Hair follicle dermal papilla cell (primary cell): ENCODE results near the gene MYCBPAP. TPM values are rescaled to one million over a fixed set of nuclear protein-coding genes. Genes with fewer than 3 reads are reported as not detected.

Source experiments
- total RNA-seq: library from RNA; depleted of rRNA; stranded (reverse); fragments of >200 nt; gene quantifications from 2 replicates; pipeline ENCODE4 v1.2.3, GENCODE V29; 2012

MYCBPAP gene
- 0.97 and 1.1 TPM in 2 replicates for total RNA-seq

GRCh38 chr17:50507871-50508572 is at the start of gene MYCBPAP:
Gene MYCBPAP (plus strand): TSS chr17:50508439. CDS start chr17:50508675, 236 bp downstream.

GRCh38 chr17:50468304-50469207 is 39.7 kb upstream of the MYCBPAP start, which contains the start of gene CHAD:
Gene CHAD (minus strand): TSS chr17:50468880. CDS start chr17:50468813, 67 bp downstream.

GRCh38 chr17:50478391-50479381 is 29.6 kb upstream of the MYCBPAP start, which contains the start of gene RSAD1:
Gene RSAD1 (plus strand): TSS chr17:50478860. CDS start chr17:50478885, 25 bp downstream.

GRCh38 chr17:50532452-50533024 is 24.3 kb downstream of the MYCBPAP start, which contains the start of gene EPN3:
Gene EPN3 (plus strand): TSS chr17:50532735. CDS start chr17:50536557, 3,822 bp downstream.

GRCh38 chr17:50547035-50547735 is 38.9 kb downstream of the MYCBPAP start, which contains the start of gene SPATA20:
Gene SPATA20 (plus strand): TSS chr17:50547174. CDS start chr17:50547209, 35 bp downstream.

GRCh38 chr17:50560185-50560824 is 52.1 kb downstream of the MYCBPAP start, which contains the start of gene CACNA1G:
Gene CACNA1G (plus strand): TSS chr17:50560715. CDS start chr17:50561460, 745 bp downstream.

Other genes starting within 250 kb of the MYCBPAP start
- not detected in 2 replicates for gene TMEM92, start 234.0 kb upstream of the MYCBPAP start, total RNA-seq
- gene XYLT2, start 162.3 kb upstream of the MYCBPAP start, total RNA-seq = 53.1 and 59.3 TPM in 2 replicates
- gene MRPL27, start 135.3 kb upstream of the MYCBPAP start, total RNA-seq = 46.6 and 58.8 TPM in 2 replicates
- gene EME1, start 135.2 kb upstream of the MYCBPAP start, total RNA-seq = 0.32 and 0.85 TPM in 2 replicates
- 154 and 158 TPM in 2 replicates for gene LRRC59, start 110.9 kb upstream of the MYCBPAP start, total RNA-seq
- gene ACSF2, start 82.2 kb upstream of the MYCBPAP start, total RNA-seq = 17.5 and 27.4 TPM in 2 replicates
- not detected in 2 replicates for gene CHAD, start 39.6 kb upstream of the MYCBPAP start, total RNA-seq
- 22.4 and 25.3 TPM in 2 replicates for gene RSAD1, start 29.6 kb upstream of the MYCBPAP start, total RNA-seq
- not detected in 2 replicates for gene EPN3, start 24.3 kb downstream of the MYCBPAP start, total RNA-seq
- 82.5 and 155 TPM in 2 replicates for gene SPATA20, start 38.7 kb downstream of the MYCBPAP start, total RNA-seq
- 0.97 and 2.9 TPM in 2 replicates for gene CACNA1G, start 52.3 kb downstream of the MYCBPAP start, total RNA-seq
- 20.9 and 24.8 TPM in 2 replicates for gene ABCC3, start 126.4 kb downstream of the MYCBPAP start, total RNA-seq
- 48.1 and 50.8 TPM in 2 replicates for gene ANKRD40, start 199.5 kb downstream of the MYCBPAP start, total RNA-seq
- gene LUC7L3, start 211.2 kb downstream of the MYCBPAP start, total RNA-seq = 15.8 and 22.2 TPM in 2 replicates